ENCODE results near the gene TNK1. TPM values are rescaled to one million over a fixed set of nuclear protein-coding genes. Genes with fewer than 3 reads are reported as not detected.

TNK1 gene
- total RNA-seq, 1 donor from 2014 or later, result 2.1 TPM

DNA sequence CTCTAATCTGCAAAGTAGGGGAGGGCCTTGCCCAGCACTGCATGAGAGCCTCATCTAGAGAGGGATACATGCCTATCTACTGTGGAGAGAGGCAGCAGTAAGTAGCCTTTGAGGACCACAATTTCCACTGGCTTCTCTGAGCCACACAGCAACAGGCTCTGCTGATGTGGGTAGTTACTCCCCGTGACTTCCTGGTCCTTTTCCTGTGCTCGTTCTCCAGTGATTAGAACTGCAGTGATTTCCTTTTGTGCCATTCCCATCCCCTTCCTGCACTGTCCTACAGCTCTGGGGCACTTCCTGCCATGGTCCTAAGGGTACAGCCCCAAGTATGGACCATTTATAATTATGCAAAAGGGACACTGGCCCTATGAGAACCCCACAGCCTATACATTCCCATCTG lies 10.4 kb downstream of the TNK1 start:
- no peak for DNase-seq

- no peak for DNase-seq
Observed at GRCh38 chr17:7392696-7393612, 12.1 kb downstream of the TNK1 start.

GRCh38 chr17:7393613-7394451 lies 12.9 kb downstream of the TNK1 start:
- peak; percentile 43 for DNase-seq

DNA sequence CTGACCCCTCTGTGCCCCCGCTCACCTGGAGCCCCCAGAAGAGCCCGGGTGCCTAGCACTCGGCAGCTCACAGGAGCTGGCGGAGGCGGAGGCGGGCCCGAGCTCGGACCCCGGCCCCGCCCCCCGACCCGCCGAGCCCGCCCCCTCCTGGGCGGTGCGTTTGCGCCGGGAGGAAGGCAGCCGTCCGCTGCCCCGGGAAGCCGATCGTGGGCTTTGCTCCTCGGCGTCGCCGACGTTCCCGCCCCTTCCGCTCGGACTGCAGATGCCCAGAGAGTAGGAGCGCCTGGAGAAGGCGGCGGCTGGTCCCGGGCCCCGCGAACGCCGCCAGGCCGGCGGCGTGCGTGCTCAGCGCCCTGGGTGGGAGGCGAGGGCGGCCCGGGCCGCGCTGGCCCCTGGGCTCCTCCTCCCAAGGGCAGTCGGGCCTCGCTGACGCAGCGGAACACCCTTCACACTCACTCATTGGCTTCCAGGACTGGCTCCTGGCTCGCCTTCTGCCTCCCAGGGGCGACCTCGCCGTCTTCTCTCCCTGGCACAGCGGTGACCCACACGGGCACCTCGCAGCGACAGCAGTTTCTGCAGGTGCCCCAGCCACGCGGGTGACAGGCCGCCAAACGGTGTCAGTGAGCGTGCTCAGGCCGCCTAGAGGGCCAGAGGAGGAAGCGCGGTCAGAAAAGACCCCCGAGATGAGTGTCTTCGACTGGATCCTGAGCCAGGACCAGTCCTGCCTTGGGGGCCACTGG lies 13.7 kb downstream of the TNK1 start, which contains the start of gene PLSCR3:
TSS of gene PLSCR3 (minus strand) at position 74 of the 740 bp plus-strand sequence. CDS start 415 bp downstream, outside the sequence.
- peak; percentile 91 for DNase-seq

DNA sequence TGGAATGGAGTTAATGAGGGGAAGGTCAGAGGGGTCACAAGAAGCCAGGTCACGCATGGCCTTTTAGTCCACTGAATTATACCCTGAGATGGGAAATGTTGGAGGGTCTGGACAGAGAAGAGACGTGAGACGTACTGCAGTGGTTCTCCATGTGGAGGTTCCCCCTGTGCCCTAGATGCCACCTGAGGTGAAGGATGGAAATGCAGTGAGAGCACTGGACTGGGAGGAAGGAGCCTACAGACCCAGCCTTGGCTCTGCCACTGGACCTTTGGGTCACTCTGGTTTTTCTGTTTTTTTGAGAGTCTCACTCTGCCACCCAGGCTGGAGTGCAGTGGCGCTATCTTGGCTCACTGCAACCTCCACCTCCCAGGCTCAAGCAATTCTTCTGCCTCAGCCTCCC lies 15.3 kb downstream of the TNK1 start:
- DNase-seq, result no peak

DNA sequence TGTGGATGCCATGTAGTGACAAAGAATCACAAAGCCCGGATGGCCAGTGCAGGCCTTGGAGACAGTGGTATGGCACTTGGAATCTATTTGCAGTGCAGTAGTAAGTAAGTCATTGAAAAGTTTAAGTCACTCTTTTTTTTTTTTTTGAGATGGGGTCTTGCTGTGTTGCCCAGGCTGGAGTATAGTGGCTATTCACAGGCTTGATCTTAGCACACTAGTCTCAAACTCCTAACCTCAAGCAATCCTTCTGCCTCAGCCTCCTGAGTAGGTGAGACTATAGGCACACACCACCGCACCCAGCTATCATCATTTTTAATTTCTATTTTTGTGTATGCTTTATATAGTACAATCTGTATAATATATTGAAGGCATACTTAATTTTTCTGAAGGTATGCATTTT lies 17.7 kb downstream of the TNK1 start:
- DNase-seq, result no peak

GRCh38 chr17:7403043-7403726 lies 22.3 kb downstream of the TNK1 start:
- DNase-seq, result peak; percentile 66

DNA sequence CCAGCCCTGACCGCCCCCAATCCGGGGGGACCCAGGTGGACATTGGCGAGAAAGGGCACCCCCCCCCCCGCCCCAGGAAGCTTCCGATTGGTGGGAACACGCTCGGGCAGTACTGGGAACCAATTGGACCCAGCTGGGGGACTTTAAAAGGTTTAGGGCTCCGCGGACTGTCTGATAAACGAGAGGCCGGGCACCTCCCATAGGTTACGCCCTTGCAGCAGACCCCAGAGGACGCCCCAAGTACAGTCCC lies 22.8 kb downstream of the TNK1 start:
- no peak for DNase-seq

GRCh38 chr17:7403977-7404736 lies 23.3 kb downstream of the TNK1 start, which contains the start of gene TMEM256:
TMEM256 (minus strand) TSS chr17:7404097; CDS start chr17:7404084, 13 bp downstream.
- peak; percentile 100 for DNase-seq

DNA sequence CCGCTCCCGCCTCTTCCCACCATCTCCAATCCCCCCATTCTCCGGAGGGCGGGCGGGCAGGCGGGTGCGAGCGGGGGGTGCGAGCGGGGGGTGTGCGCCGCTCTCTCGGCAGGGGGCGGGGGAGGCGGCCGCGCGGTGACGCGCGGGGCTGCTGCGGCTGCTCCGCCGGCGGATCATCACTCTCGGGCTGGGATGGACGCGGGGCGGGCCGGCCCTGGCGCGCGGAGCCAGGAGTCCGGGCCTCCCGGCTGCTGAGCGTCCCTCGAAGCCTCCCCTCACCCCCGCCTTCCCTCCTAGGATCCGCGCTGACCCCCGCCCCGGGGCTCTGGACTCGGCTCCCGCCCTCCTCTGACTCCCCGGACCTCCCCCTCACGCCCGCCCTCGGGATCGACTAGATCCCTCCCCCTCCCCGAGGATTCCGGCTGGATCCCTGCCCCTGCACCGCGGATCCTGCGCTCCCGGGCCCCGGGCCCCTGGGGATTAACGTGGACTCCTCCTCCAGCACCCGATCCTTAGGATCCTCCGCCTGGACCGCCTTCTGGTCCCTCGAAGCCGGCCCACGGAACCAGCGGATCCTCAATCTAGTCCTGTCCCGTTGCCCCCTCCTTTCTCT lies 24.0 kb downstream of the TNK1 start:
- DNase-seq, result no peak

GRCh38 chr17:7405350-7406234 lies 24.7 kb downstream of the TNK1 start:
- DNase-seq, result peak; percentile 42

DNA sequence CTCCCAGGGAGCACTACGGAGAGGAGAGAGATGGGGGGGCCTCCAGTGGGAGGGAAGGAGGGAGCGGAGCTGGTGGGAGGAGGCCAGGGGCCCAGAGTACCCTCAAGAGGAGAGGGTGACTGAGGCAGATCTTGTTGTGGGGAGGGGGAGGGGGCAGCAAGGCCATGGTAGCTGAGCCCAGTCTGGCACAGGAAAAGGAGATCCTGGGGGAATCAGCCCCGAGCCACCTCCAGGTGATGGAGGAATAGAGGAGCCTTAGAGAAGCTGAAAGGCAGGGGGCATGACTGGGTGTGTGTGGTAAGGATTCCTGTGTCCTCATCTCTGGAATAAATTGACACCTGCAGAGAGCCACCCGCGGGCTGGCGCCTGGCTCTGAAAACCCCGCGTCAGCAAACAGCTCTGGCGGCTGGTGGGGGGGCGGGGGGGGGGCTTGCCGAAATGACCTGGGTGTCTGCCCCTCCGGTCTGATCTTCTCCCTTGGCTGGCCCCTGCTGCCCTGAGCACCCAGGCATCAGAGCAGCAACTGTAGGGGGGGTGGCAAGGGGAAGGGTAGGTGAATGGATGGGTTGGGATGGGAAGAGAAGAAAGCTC lies 25.4 kb downstream of the TNK1 start:
- no peak for DNase-seq

DNA sequence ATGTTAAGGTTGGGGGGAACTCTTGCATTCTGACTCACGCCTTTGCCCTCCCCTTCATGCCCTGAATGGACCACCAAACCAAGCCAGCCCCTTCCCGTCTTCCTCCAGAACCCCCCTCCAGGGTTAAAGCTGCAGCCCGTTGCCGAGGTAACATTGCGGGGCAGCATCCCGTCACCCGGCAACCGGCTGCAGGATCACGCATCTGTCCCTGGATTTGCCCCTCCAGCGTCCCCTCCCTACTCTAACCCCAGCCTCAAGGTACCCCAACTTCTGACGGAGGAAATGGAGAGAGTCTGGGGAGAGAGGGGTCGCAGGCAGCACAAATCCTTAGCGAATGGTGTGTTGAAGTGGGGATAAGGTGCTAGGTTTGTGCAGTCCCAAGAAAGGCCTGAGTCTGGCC lies 26.2 kb downstream of the TNK1 start:
- DNase-seq, result no peak

GRCh38 chr17:7407485-7408251 lies 26.8 kb downstream of the TNK1 start, which contains the start of gene NLGN2:
NLGN2 (plus strand) TSS chr17:7407845; CDS start chr17:7408256, 411 bp downstream.
- no peak for DNase-seq

DNA sequence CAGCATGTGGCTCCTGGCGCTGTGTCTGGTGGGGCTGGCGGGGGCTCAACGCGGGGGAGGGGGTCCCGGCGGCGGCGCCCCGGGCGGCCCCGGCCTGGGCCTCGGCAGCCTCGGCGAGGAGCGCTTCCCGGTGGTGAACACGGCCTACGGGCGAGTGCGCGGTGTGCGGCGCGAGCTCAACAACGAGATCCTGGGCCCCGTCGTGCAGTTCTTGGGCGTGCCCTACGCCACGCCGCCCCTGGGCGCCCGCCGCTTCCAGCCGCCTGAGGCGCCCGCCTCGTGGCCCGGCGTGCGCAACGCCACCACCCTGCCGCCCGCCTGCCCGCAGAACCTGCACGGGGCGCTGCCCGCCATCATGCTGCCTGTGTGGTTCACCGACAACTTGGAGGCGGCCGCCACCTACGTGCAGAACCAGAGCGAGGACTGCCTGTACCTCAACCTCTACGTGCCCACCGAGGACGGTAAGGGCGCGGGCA lies 27.4 kb downstream of the TNK1 start:
- DNase-seq, result no peak

GRCh38 chr17:7408863-7409262 lies 28.0 kb downstream of the TNK1 start:
- no peak for DNase-seq

GRCh38 chr17:7409716-7410115 lies 28.8 kb downstream of the TNK1 start:
- no peak for DNase-seq
